HG02588 (cell line): ENCODE results near the gene ITPR1.
A peak's percentile ranks its signal among the peaks of the same experiment; 100 is the strongest.
"Not testable (repeated sequence)": the region's sequence is repeated elsewhere in the genome, so short reads cannot be mapped to it uniquely, and the experiment has no call there.

Source experiments
- ATAC-seq: cut with Tn5 transposase; IDR thresholded peaks from one replicate; pipeline ENCODE4 v1.9.1; 2021; ENCODE audit warnings: mild to moderate bottlenecking, moderate library complexity; ENCODE audit not compliant: unreplicated experiment

ITPR1 gene

GRCh38 chr3:4753073-4753691, 260.0 kb downstream of the ITPR1 start:
- no peak for ATAC-seq

- peak; percentile 76 for ATAC-seq
These were observed 261.3 kb downstream of the ITPR1 start for GRCh38 chr3:4754180-4755086.

- ATAC-seq, result no peak
These were observed 262.4 kb downstream of the ITPR1 start for GRCh38 chr3:4755566-4755965.

GRCh38 chr3:4756057-4756775, 263.1 kb downstream of the ITPR1 start:
- ATAC-seq, result no peak

- ATAC-seq, result no peak
These were observed 263.9 kb downstream of the ITPR1 start for GRCh38 chr3:4756855-4757574.

DNA sequence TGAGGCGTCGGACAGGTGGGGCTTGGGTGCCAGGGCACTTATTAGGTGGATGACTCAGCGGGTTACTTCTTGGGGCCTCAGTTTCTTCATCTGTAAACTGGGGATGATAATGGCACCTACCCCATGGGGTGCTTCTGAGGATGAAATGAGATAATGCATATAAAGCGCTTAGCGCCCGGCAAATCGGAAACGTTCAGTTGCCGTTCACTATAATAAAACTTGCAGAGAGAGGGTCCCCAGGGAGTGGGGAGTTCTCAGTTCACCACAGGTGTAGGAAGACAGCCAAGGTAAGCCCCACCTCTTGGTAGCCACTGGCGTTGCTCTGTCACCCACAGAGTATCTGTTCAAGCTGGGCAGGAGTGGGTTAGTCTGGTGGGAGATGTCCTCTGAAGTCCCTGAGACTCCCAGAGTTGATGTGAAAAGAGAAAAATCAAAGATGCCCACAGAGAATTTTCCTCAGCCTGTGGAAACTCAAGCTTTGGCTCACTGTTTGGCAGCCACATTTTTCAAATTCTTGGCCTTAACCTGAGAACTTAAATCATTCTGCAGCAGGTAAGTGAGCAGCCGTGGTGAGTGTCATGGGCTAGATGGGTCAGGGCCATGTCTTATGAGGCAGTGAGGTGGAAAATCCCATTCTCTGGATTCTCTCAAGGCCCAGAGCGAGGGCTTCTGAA, 264.6 kb downstream of the ITPR1 start:
- ATAC-seq, result no peak

DNA sequence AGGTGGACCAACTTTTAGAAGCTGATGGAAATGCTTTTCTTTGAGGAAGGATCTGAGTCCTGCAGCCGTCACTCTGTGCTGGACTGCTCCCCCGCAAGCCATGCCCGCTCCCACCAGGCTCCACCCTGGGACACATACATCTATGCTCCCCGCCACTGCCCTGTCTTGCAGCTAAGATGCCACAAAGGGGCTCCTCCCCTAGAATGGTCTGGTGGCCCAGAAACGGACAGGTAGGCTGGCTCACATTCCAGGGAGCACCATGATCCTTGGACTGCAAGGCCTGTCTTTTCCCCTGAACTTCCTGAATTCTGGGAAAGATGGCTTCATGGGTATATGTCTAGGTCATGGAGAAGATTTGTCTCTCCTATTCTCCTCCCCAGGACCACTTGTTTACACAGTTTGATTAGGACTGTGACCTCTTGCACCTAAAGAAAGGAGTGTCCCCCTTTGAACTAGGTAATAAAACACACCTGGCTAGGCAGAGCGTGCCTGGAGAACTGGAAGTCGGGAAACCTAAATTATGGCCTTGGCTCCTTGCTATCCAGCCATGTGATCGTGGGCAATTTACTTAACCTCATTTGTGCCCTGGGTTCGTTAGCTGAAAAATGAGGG, 265.2 kb downstream of the ITPR1 start:
- ATAC-seq, result no peak

GRCh38 chr3:4758957-4759656, 266.0 kb downstream of the ITPR1 start:
- ATAC-seq, result no peak

GRCh38 chr3:4759689-4760312, 266.7 kb downstream of the ITPR1 start:
- ATAC-seq, result no peak

- ATAC-seq, result no peak
These were observed 268.6 kb downstream of the ITPR1 start for GRCh38 chr3:4761759-4762158.

DNA sequence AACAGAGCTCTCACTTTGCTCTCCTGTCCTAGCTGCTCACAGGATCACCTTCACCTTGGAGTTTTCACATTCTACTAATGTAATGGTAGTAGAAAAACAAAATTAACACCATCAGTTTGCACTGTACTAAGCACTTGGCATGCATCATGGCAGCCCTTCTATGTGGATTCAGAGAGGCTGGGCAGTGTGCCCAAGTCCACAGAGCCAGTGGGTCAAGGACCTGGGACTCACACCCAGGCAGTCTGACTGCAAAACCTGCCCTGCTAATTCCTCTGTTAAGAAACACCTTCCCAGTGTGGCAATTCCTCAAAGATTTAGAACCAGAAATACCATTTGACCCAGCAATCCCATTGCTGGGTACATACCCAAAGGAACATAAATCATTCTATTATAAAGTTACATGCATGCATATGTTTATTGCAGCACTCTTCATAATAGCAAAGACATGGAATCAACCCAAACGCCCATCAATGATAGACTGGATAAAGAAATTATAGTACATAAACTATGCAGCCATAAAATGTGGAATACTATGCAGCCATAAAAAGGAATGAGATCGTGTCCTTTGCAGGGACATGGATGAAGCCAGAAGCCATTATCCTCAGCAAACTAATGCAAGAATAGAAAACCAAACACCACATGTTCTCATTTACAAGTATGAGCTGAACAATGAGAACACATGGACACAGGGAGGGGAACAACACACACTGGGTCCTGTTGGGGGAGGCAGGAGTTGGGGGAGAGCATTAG, 269.5 kb downstream of the ITPR1 start:
- ATAC-seq, result not testable (repeated sequence)

DNA sequence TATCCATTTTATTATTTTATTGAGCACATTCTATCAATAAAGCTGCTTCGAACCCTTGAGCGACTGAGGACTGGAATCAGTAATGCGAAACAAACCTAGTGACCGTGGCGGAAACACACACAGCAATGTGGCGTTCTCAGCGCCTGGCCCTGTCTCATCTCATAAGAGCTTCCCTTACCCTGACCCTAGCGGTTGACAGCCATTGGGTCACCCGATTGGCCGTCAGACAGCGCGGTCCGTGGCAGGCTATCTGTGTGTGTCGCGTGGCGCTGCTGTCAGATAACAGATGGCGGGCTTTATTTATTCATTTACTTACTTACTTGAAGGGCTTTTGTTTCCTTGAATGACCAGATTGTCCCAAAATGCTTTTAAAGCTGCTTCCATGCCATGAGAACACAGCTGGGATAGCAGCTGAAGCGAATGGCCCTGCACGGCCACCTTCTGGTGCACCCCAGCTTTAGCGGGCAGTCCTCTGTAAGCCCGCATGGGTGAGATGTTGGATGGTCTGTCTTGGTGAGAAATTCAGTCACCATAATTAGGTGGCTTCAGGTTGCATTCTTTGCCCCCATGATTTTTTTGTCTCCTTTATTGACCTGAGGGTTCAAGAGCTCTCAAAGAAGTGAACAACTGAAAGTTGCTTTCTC, 270.6 kb downstream of the ITPR1 start:
- ATAC-seq, result no peak

DNA sequence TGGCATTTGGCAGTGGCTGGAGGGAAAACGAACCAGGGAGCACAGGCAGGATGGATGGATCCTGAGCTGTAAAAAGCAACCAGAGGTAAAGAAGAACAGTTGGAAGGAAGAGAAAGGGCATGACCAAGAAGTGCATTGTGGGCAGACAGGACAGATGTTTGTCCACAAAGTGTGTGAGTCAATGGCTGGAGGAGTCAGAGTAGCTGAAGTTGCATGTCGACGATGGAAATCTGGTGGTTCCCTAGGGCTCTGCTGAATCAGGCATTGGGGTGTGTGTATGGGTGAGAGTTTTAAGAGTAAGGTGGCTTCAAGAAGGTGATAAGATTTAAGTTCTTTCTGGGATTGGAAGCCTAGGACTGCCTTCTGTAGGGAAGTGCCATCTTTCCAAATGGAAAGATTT, 272.1 kb downstream of the ITPR1 start:
- no peak for ATAC-seq

GRCh38 chr3:4766263-4766662, 273.1 kb downstream of the ITPR1 start:
- no peak for ATAC-seq

GRCh38 chr3:4766716-4767499, 273.8 kb downstream of the ITPR1 start:
- ATAC-seq, result no peak

DNA sequence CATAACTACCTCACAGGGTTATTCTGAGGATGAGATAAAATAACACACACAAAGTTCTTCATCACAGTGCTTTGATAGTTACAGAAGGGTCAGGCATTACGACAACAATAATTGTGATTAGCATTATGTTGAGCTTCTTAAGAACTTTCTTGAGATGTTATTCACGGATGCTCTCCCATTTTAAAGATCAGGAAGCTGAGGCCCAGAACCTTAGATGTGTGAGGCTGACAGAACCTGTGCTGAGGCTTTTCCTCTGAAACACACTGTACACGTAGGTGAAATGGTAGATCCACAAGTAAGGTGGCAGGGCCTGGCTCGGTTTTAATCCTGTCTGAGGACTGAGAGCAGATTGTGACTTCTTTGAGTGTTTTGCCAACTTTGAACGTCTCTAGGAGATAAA, 274.9 kb downstream of the ITPR1 start:
- ATAC-seq, result no peak

DNA sequence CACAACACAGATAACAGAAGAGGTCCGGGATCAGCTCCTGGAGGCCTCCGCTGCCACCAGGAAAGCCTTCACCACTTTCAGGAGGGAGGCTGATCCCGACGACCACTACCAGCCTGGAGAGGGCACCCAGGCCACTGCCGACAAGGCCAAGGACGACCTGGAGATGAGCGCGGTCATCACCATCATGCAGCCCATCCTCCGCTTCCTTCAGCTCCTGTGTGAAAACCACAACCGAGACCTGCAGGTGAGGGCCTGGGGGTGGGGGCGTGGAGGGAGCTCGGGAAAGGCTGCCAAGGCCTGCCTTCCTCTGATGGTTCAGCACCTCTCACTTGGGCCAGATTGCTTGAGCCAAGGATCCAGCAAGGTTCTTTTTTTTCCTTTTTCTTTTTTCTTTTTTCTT, 275.4 kb downstream of the ITPR1 start:
- ATAC-seq, result no peak
